ENCODE data around the gene MYRIP.
"Not testable (repeated sequence)": the region's sequence is repeated elsewhere in the genome, so short reads cannot be mapped to it uniquely, and the experiment has no call there.

MYRIP gene

GRCh38 chr3:39781632-39782031 lies 27.8 kb upstream of the MYRIP start:
- Histone ChIP-seq H3K4me3 (ENCODE audit: low read length in 2 of 2) (no peak overlapping the region), H3K27ac (ENCODE audit: low read length) (no peak overlapping the region), H3K9me3 (ENCODE audit: control insufficient read depth in 2 of 2, low read length in 2 of 2) (no peaks in the 10 kb centered on the region), H3K9ac (ENCODE audit: low read length in 2 of 2) (no peak overlapping the region), H3K36me3 (ENCODE audit: control insufficient read depth in 2 of 2, insufficient read depth in 2 of 2, low read length in 2 of 2) (no peaks in the 10 kb centered on the region), H3K4me1 (ENCODE audit: control insufficient read depth, insufficient read depth, low read length) (no peaks in the 10 kb centered on the region), H3K27me3 (ENCODE audit: control insufficient read depth in 1 of 2, insufficient read depth in 2 of 2, low read length in 2 of 2) (no peaks in the 10 kb centered on the region)

GRCh38 chr3:39783680-39784079 lies 25.7 kb upstream of the MYRIP start:
- H3K27ac ChIP-seq (ENCODE audit: low read length) = no peak overlapping the region
- H3K9ac ChIP-seq (ENCODE audit: low read length in 2 of 2) = no peak overlapping the region
- H3K4me3 ChIP-seq (ENCODE audit: low read length in 2 of 2) = no peak overlapping the region
- no peaks in the 10 kb centered on the region for H3K4me1 ChIP-seq (ENCODE audit: control insufficient read depth, insufficient read depth, low read length)
- H3K36me3 ChIP-seq (ENCODE audit: control insufficient read depth in 2 of 2, insufficient read depth in 2 of 2, low read length in 2 of 2) = no peaks in the 10 kb centered on the region
- H3K9me3 ChIP-seq (ENCODE audit: control insufficient read depth in 2 of 2, low read length in 2 of 2) = no peaks in the 10 kb centered on the region
- no peaks in the 10 kb centered on the region for H3K27me3 ChIP-seq (ENCODE audit: control insufficient read depth in 1 of 2, insufficient read depth in 2 of 2, low read length in 2 of 2)

GRCh38 chr3:39784922-39785321 lies 24.5 kb upstream of the MYRIP start:
- H3K9me3 ChIP-seq (ENCODE audit: control insufficient read depth in 2 of 2, low read length in 2 of 2) = no peaks in the 10 kb centered on the region
- H3K9ac ChIP-seq (ENCODE audit: low read length in 2 of 2) = no peak overlapping the region
- H3K27me3 ChIP-seq (ENCODE audit: control insufficient read depth in 1 of 2, insufficient read depth in 2 of 2, low read length in 2 of 2) = no peaks in the 10 kb centered on the region
- no peak overlapping the region for H3K27ac ChIP-seq (ENCODE audit: low read length)
- no peaks in the 10 kb centered on the region for H3K36me3 ChIP-seq (ENCODE audit: control insufficient read depth in 2 of 2, insufficient read depth in 2 of 2, low read length in 2 of 2)
- no peaks in the 10 kb centered on the region for H3K4me1 ChIP-seq (ENCODE audit: control insufficient read depth, insufficient read depth, low read length)
- H3K4me3 ChIP-seq (ENCODE audit: low read length in 2 of 2) = no peak overlapping the region

GRCh38 chr3:39788128-39788883 lies 21.1 kb upstream of the MYRIP start:
- no peaks in the 10 kb centered on the region for H3K4me1 ChIP-seq (ENCODE audit: control insufficient read depth, insufficient read depth, low read length)
- no peak overlapping the region for H3K27ac ChIP-seq (ENCODE audit: low read length)
- H3K36me3 ChIP-seq (ENCODE audit: control insufficient read depth in 2 of 2, insufficient read depth in 2 of 2, low read length in 2 of 2) = no peaks in the 10 kb centered on the region
- H3K27me3 ChIP-seq (ENCODE audit: control insufficient read depth in 1 of 2, insufficient read depth in 2 of 2, low read length in 2 of 2) = no peaks in the 10 kb centered on the region
- no peaks in the 10 kb centered on the region for H3K9me3 ChIP-seq (ENCODE audit: control insufficient read depth in 2 of 2, low read length in 2 of 2)
- no peak overlapping the region for H3K4me3 ChIP-seq (ENCODE audit: low read length in 2 of 2)
- no peak overlapping the region for H3K9ac ChIP-seq (ENCODE audit: low read length in 2 of 2)

- Histone ChIP-seq H3K4me3 (ENCODE audit: low read length in 2 of 2) (no peak overlapping the region), H3K36me3 (ENCODE audit: control insufficient read depth in 2 of 2, insufficient read depth in 2 of 2, low read length in 2 of 2) (no peaks in the 10 kb centered on the region), H3K4me1 (ENCODE audit: control insufficient read depth, insufficient read depth, low read length) (no peaks in the 10 kb centered on the region), H3K9ac (ENCODE audit: low read length in 2 of 2) (no peak overlapping the region), H3K9me3 (ENCODE audit: control insufficient read depth in 2 of 2, low read length in 2 of 2) (no peaks in the 10 kb centered on the region), H3K27me3 (ENCODE audit: control insufficient read depth in 1 of 2, insufficient read depth in 2 of 2, low read length in 2 of 2) (no peaks in the 10 kb centered on the region), H3K27ac (ENCODE audit: low read length) (no peak overlapping the region)
Observed at GRCh38 chr3:39791603-39792002, 17.8 kb upstream of the MYRIP start.

GRCh38 chr3:39794880-39795279 lies 14.5 kb upstream of the MYRIP start:
- Histone ChIP-seq H3K27me3 (ENCODE audit: control insufficient read depth in 1 of 2, insufficient read depth in 2 of 2, low read length in 2 of 2) (no peaks in the 10 kb centered on the region), H3K27ac (ENCODE audit: low read length) (no peak overlapping the region), H3K4me1 (ENCODE audit: control insufficient read depth, insufficient read depth, low read length) (no peaks in the 10 kb centered on the region), H3K36me3 (ENCODE audit: control insufficient read depth in 2 of 2, insufficient read depth in 2 of 2, low read length in 2 of 2) (no peaks in the 10 kb centered on the region), H3K9me3 (ENCODE audit: control insufficient read depth in 2 of 2, low read length in 2 of 2) (no peaks in the 10 kb centered on the region), H3K4me3 (ENCODE audit: low read length in 2 of 2) (no peak overlapping the region), H3K9ac (ENCODE audit: low read length in 2 of 2) (no peak overlapping the region)

- H3K9me3 ChIP-seq (ENCODE audit: control insufficient read depth in 2 of 2, low read length in 2 of 2) = no peaks in the 10 kb centered on the region
- H3K27ac ChIP-seq (ENCODE audit: low read length) = no peak overlapping the region
- no peak overlapping the region for H3K4me3 ChIP-seq (ENCODE audit: low read length in 2 of 2)
- no peaks in the 10 kb centered on the region for H3K36me3 ChIP-seq (ENCODE audit: control insufficient read depth in 2 of 2, insufficient read depth in 2 of 2, low read length in 2 of 2)
- no peaks in the 10 kb centered on the region for H3K4me1 ChIP-seq (ENCODE audit: control insufficient read depth, insufficient read depth, low read length)
- no peak overlapping the region for H3K9ac ChIP-seq (ENCODE audit: low read length in 2 of 2)
- no peaks in the 10 kb centered on the region for H3K27me3 ChIP-seq (ENCODE audit: control insufficient read depth in 1 of 2, insufficient read depth in 2 of 2, low read length in 2 of 2)
Observed at GRCh38 chr3:39801216-39801615, 8.2 kb upstream of the MYRIP start.

GRCh38 chr3:39802486-39802885 lies 6.9 kb upstream of the MYRIP start:
- H3K27ac ChIP-seq (ENCODE audit: low read length); H3K9ac ChIP-seq (ENCODE audit: low read length in 2 of 2); H3K36me3 ChIP-seq (ENCODE audit: control insufficient read depth in 2 of 2, insufficient read depth in 2 of 2, low read length in 2 of 2); H3K4me3 ChIP-seq (ENCODE audit: low read length in 2 of 2); H3K27me3 ChIP-seq (ENCODE audit: control insufficient read depth in 1 of 2, insufficient read depth in 2 of 2, low read length in 2 of 2); H3K4me1 ChIP-seq (ENCODE audit: control insufficient read depth, insufficient read depth, low read length); H3K9me3 ChIP-seq (ENCODE audit: control insufficient read depth in 2 of 2, low read length in 2 of 2): not testable (repeated sequence)

GRCh38 chr3:39803956-39804355 lies 5.5 kb upstream of the MYRIP start:
- H3K4me3 ChIP-seq (ENCODE audit: low read length in 2 of 2) = no peak overlapping the region
- H3K9me3 ChIP-seq (ENCODE audit: control insufficient read depth in 2 of 2, low read length in 2 of 2) = no peaks in the 10 kb centered on the region
- peaks cover 0 to 3% of the 10 kb centered on the region in 2 donors for H3K27me3 ChIP-seq (ENCODE audit: control insufficient read depth in 1 of 2, insufficient read depth in 2 of 2, low read length in 2 of 2)
- peaks cover 5% of the 10 kb centered on the region for H3K4me1 ChIP-seq (ENCODE audit: control insufficient read depth, insufficient read depth, low read length)
- no peak overlapping the region for H3K9ac ChIP-seq (ENCODE audit: low read length in 2 of 2)
- no peak overlapping the region for H3K27ac ChIP-seq (ENCODE audit: low read length)
- no peaks in the 10 kb centered on the region for H3K36me3 ChIP-seq (ENCODE audit: control insufficient read depth in 2 of 2, insufficient read depth in 2 of 2, low read length in 2 of 2)

GRCh38 chr3:39804951-39805350 lies 4.5 kb upstream of the MYRIP start:
- no peak overlapping the region for H3K9ac ChIP-seq (ENCODE audit: low read length in 2 of 2)
- no peak overlapping the region for H3K4me3 ChIP-seq (ENCODE audit: low read length in 2 of 2)
- no peaks in the 10 kb centered on the region for H3K36me3 ChIP-seq (ENCODE audit: control insufficient read depth in 2 of 2, insufficient read depth in 2 of 2, low read length in 2 of 2)
- H3K27ac ChIP-seq (ENCODE audit: low read length) = no peak overlapping the region
- peaks cover 10% of the 10 kb centered on the region for H3K4me1 ChIP-seq (ENCODE audit: control insufficient read depth, insufficient read depth, low read length)
- H3K9me3 ChIP-seq (ENCODE audit: control insufficient read depth in 2 of 2, low read length in 2 of 2) = no peaks in the 10 kb centered on the region
- peaks cover 4 to 6% of the 10 kb centered on the region in 2 donors for H3K27me3 ChIP-seq (ENCODE audit: control insufficient read depth in 1 of 2, insufficient read depth in 2 of 2, low read length in 2 of 2)

GRCh38 chr3:39805650-39806049 lies 3.8 kb upstream of the MYRIP start:
- Histone ChIP-seq H3K27ac (ENCODE audit: low read length) (no peak overlapping the region), H3K4me1 (ENCODE audit: control insufficient read depth, insufficient read depth, low read length) (peaks cover 17% of the 10 kb centered on the region), H3K36me3 (ENCODE audit: control insufficient read depth in 2 of 2, insufficient read depth in 2 of 2, low read length in 2 of 2) (no peaks in the 10 kb centered on the region), H3K9me3 (ENCODE audit: control insufficient read depth in 2 of 2, low read length in 2 of 2) (no peaks in the 10 kb centered on the region), H3K4me3 (ENCODE audit: low read length in 2 of 2) (no peak overlapping the region), H3K27me3 (ENCODE audit: control insufficient read depth in 1 of 2, insufficient read depth in 2 of 2, low read length in 2 of 2) (peaks cover 11 to 13% of the 10 kb centered on the region in 2 donors), H3K9ac (ENCODE audit: low read length in 2 of 2) (no peak overlapping the region)
